Keratinocyte (primary cell): ENCODE measurements around the gene VKORC1. TPM values are rescaled to one million over a fixed set of nuclear protein-coding genes. Genes with fewer than 3 reads are reported as not detected.

Experiments
- DNase-seq: peaks from one replicate; pipeline ENCODE4 v3.0.0-alpha.2; 2011; ENCODE audit warnings: low read depth, missing footprints, low spot score
- FAIRE-seq: peaks from 2 replicates; lab custom pipeline; 2011; peaks lifted over from hg19 to GRCh38; lab: Jason Lieb, UNC
- H2AFZ ChIP-seq: 2 replicates; pipeline ENCODE4 v1.6.0; 2012; ENCODE audit warnings: low read length, control low read depth, inconsistent platforms; ENCODE audit not compliant: control insufficient read depth
- H3K27ac ChIP-seq: 2 replicates; pipeline ENCODE4 v1.5.1; 2011; ENCODE audit warnings: low read length; ENCODE audit not compliant: control insufficient read depth, insufficient read depth
- H3K27me3 ChIP-seq: 3 replicates; pipeline ENCODE4 v1.6.0; 2011; ENCODE audit warnings: low read length; ENCODE audit not compliant: control insufficient read depth, insufficient read depth; ENCODE audit errors: extremely low read depth
- H3K36me3 ChIP-seq, 2 experiments: 2 replicates in 1 of 2; 3 replicates in 1 of 2; pipeline ENCODE4 v1.5.1; 2011; ENCODE audit warnings: low read length in 2 of 2, mild to moderate bottlenecking in 1 of 2; ENCODE audit not compliant: control insufficient read depth in 2 of 2, insufficient read depth in 2 of 2; ENCODE audit errors: extremely low read depth in 1 of 2
- H3K4me1 ChIP-seq: 3 replicates; pipeline ENCODE4 v1.5.1; 2011; ENCODE audit warnings: low read length; ENCODE audit not compliant: control insufficient read depth, insufficient read depth; ENCODE audit errors: extremely low read depth
- H3K4me2 ChIP-seq: 3 replicates; pipeline ENCODE4 v1.6.0; 2011; ENCODE audit warnings: low read depth, low read length; ENCODE audit not compliant: control insufficient read depth, insufficient read depth; ENCODE audit errors: extremely low read depth
- H3K4me3 ChIP-seq, 3 experiments: fragments of 200-600 bp in 1 of 3; sonication (generic) in 1 of 3; 2 replicates in 2 of 3; 3 replicates in 1 of 3; pipeline ENCODE4 v1.5.1; 2011 to 2016; ENCODE audit warnings: low read length in 3 of 3, mild to moderate bottlenecking in 3 of 3, control low read depth in 2 of 3, inconsistent platforms in 1 of 3, low read depth in 1 of 3, mixed read lengths in 1 of 3, mixed run types in 1 of 3, moderate library complexity in 1 of 3; ENCODE audit not compliant: control insufficient read depth in 2 of 3, insufficient read depth in 2 of 3; ENCODE audit errors: extremely low read depth in 1 of 3
- H3K79me2 ChIP-seq: 2 replicates; pipeline ENCODE4 v1.6.0; 2012; ENCODE audit warnings: low read length; ENCODE audit not compliant: control insufficient read depth, insufficient read depth
- H3K9ac ChIP-seq: 3 replicates; pipeline ENCODE4 v1.6.0; 2011; ENCODE audit warnings: low read length; ENCODE audit not compliant: control insufficient read depth, insufficient read depth; ENCODE audit errors: extremely low read depth
- H3K9me1 ChIP-seq: 3 replicates; pipeline ENCODE4 v1.6.0; 2011; ENCODE audit warnings: low read length; ENCODE audit not compliant: control insufficient read depth, insufficient read depth; ENCODE audit errors: extremely low read depth
- H3K9me3 ChIP-seq: 2 replicates; pipeline ENCODE4 v1.5.1; 2012; ENCODE audit warnings: low read depth, low read length; ENCODE audit not compliant: control insufficient read depth
- H4K20me1 ChIP-seq: 3 replicates; pipeline ENCODE4 v1.6.0; 2011; ENCODE audit warnings: low read length; ENCODE audit not compliant: control insufficient read depth, insufficient read depth; ENCODE audit errors: extremely low read depth
- CTCF ChIP-seq, 3 experiments: IDR thresholded peaks in 1 of 3; conservative IDR thresholded peaks in 1 of 3; optimal IDR thresholded peaks in 1 of 3; 2 replicates in 2 of 3; 3 replicates in 1 of 3; pipeline versions ENCODE3 to v1.5.1; 2011; ENCODE audit warnings: low read length in 3 of 3, mild to moderate bottlenecking in 3 of 3, moderate library complexity in 2 of 3, control low read depth in 1 of 3, inconsistent platforms in 1 of 3; ENCODE audit not compliant: insufficient read depth in 2 of 3; ENCODE audit errors: extremely low read depth in 1 of 3
- EZH2 ChIP-seq: IDR thresholded peaks from one replicate; pipeline ENCODE4 v1.6.1; 2012; ENCODE audit warnings: inconsistent platforms, mild to moderate bottlenecking, low read length, moderate library complexity
- dilution Hi-C: fragments of 300-500 bp; cut with MboI; formaldehyde crosslinking; loops from one replicate; pipeline ENCODE4 v1.7.0; 2020; ENCODE audit warnings: low sequenced_read_pairs; ENCODE audit not compliant: extremely low pct_ligation_motif_present
- polyA plus RNA-seq, 5 experiments: library from polyadenylated mRNA; depleted of rRNA in 3 of 5; stranded (reverse) in 3 of 5; stranded (forward) in 1 of 5; unstranded in 1 of 5; fragments of >200 nt; gene quantifications; 1 replicate in 1 of 5; 2 replicates in 3 of 5; 3 replicates in 1 of 5; pipeline versions ENCODE4 v1.2.1 to v1.2.3, GENCODE V29; 2011 to 2012; ENCODE audit warnings: missing spikeins in 2 of 5, low read depth in 1 of 5, low replicate concordance in 1 of 5

VKORC1 gene
- polyA plus RNA-seq, 1 donor (not counting 4 experiments of a cell fraction or from before 2014, with no cell fraction given), result 73.6 TPM

- dilution Hi-C loops, result no loop called here
- no peak overlapping the region for H3K9ac ChIP-seq
- H3K36me3 ChIP-seq, result peaks cover 21 to 30% of the 10 kb centered on the region in 2 experiments
- TF ChIP-seq CTCF (optimal IDR thresholded peaks at IDR 0.05 in 1 of 3, IDR thresholded peaks at IDR 0.05 in 1 of 3, conservative IDR thresholded peaks at IDR 0.05 in 1 of 3; ENCODE audit: extremely low read depth in 1 of 3, insufficient read depth in 2 of 3, low read length in 3 of 3) (no peak), EZH2 (no peak)
- no peak overlapping the region for H3K27ac ChIP-seq
- H3K4me1 ChIP-seq, result no peaks in the 10 kb centered on the region
- no peak overlapping the region for H2AFZ ChIP-seq
- no peak overlapping the region for H3K4me2 ChIP-seq
- no peaks in the 10 kb centered on the region for H3K9me3 ChIP-seq
- no peaks in the 10 kb centered on the region for H3K27me3 ChIP-seq
- no peaks in the 10 kb centered on the region for H4K20me1 ChIP-seq
- DNase-seq (no peak), FAIRE-seq (no peak)
- no peak overlapping the region for H3K4me3 ChIP-seq
- peaks cover 60% of the 10 kb centered on the region for H3K79me2 ChIP-seq
- H3K9me1 ChIP-seq, result no peaks in the 10 kb centered on the region
These were observed 15.2 kb downstream of the VKORC1 start for GRCh38 chr16:31079342-31079944.

GRCh38 chr16:31078597-31079341, 15.8 kb downstream of the VKORC1 start:
- FAIRE-seq (no peak), DNase-seq (no peak)
- H3K9me1 ChIP-seq, result no peaks in the 10 kb centered on the region
- no peak for TF ChIP-seq EZH2
- no peak for TF ChIP-seq CTCF (optimal IDR thresholded peaks at IDR 0.05 in 1 of 3, IDR thresholded peaks at IDR 0.05 in 1 of 3, conservative IDR thresholded peaks at IDR 0.05 in 1 of 3; ENCODE audit: extremely low read depth in 1 of 3, insufficient read depth in 2 of 3, low read length in 3 of 3)
- no peak overlapping the region for H3K4me3 ChIP-seq
- no peaks in the 10 kb centered on the region for H3K9me3 ChIP-seq
- H3K27me3 ChIP-seq, result no peaks in the 10 kb centered on the region
- no peak overlapping the region for H3K4me2 ChIP-seq
- H3K36me3 ChIP-seq, result peaks cover 21 to 30% of the 10 kb centered on the region in 2 experiments
- H3K4me1 ChIP-seq, result no peaks in the 10 kb centered on the region
- H2AFZ ChIP-seq, result no peak overlapping the region
- dilution Hi-C loops, result no loop called here
- no peak overlapping the region for H3K27ac ChIP-seq
- H3K79me2 ChIP-seq, result peaks cover 60% of the 10 kb centered on the region
- no peaks in the 10 kb centered on the region for H4K20me1 ChIP-seq
- no peak overlapping the region for H3K9ac ChIP-seq
